OCI-LY7 (cell line): ENCODE results near the gene ZNF594. TPM values are rescaled to one million over a fixed set of nuclear protein-coding genes. Genes with fewer than 3 reads are reported as not detected.
A peak's percentile ranks its signal among the peaks of the same experiment; 100 is the strongest.

ENCODE experiments used
- BruUV-seq: library from RNA; stranded (reverse); fragments of 400-500 nt; replicated peaks from 2 replicates; lab custom pipeline; 2021; lab: Mats Ljungman, UMichigan
- CTCF ChIA-PET: fragments of 300-600 bp; sonication (Branson Sonifier 250); formaldehyde crosslinking; loops from one replicate; lab custom pipeline; 2022; ENCODE audit warnings: antibody characterized with exemption; ENCODE audit not compliant: unreplicated experiment; lab: Charles Lee
- POLR2A ChIA-PET: fragments of 300-600 bp; sonication (Branson Sonifier 250); formaldehyde crosslinking; loops from one replicate; lab custom pipeline; 2022; ENCODE audit warnings: antibody characterized with exemption; lab: Charles Lee
- DNase-seq: peaks from one replicate; pipeline ENCODE4 v3.0.0-alpha.2; 2015; ENCODE audit warnings: low spot score
- H2AFZ ChIP-seq: fragments of 200-600 bp; sonication (generic), shearing (Covaris generic); 2 replicates; pipeline ENCODE4 v1.6.1; 2014; ENCODE audit warnings: mild to moderate bottlenecking, antibody characterized with exemption, low read length, moderate library complexity
- H3K27ac ChIP-seq: fragments of 200-600 bp; sonication (generic); 2 replicates; pipeline ENCODE4 v1.5.1; 2014; ENCODE audit warnings: mixed run types, low read depth, mild to moderate bottlenecking, moderate library complexity, low read length, inconsistent platforms; ENCODE audit not compliant: poor library complexity, severe bottlenecking
- H3K36me3 ChIP-seq: fragments of 200-600 bp; sonication (generic); 2 replicates; pipeline ENCODE4 v1.6.1; 2014; ENCODE audit warnings: mild to moderate bottlenecking, antibody characterized with exemption, low read length, moderate library complexity, mixed read lengths; ENCODE audit not compliant: insufficient read depth
- H3K4me1 ChIP-seq: fragments of 200-600 bp; sonication (generic); 2 replicates; pipeline ENCODE4 v1.5.1; 2014; ENCODE audit warnings: mild to moderate bottlenecking, low read length; ENCODE audit not compliant: insufficient read depth, poor library complexity, severe bottlenecking
- H3K4me2 ChIP-seq: fragments of 200-600 bp; sonication (generic); 2 replicates; pipeline ENCODE4 v1.6.1; 2014; ENCODE audit warnings: mild to moderate bottlenecking, low read length
- H3K4me3 ChIP-seq: fragments of 200-600 bp; sonication (generic); 2 replicates; pipeline ENCODE4 v1.5.1; 2014; ENCODE audit warnings: mild to moderate bottlenecking, low read depth, low read length; ENCODE audit not compliant: poor library complexity, severe bottlenecking
- H3K79me2 ChIP-seq: fragments of 200-600 bp; sonication (generic); 2 replicates; pipeline ENCODE4 v1.6.1; 2016; ENCODE audit warnings: low read depth, mild to moderate bottlenecking, low read length, moderate library complexity, mixed read lengths; ENCODE audit not compliant: insufficient read depth
- H3K9me2 ChIP-seq: fragments of 200-600 bp; sonication (generic); 2 replicates; pipeline ENCODE4 v1.6.1; 2016; ENCODE audit warnings: mild to moderate bottlenecking, low read length, mixed read lengths; ENCODE audit not compliant: insufficient read depth
- H3K9me3 ChIP-seq: fragments of 200-600 bp; sonication (generic); 2 replicates; pipeline ENCODE4 v1.6.1; 2014; ENCODE audit warnings: mild to moderate bottlenecking, mixed run types, low read length, mixed read lengths
- H4K20me1 ChIP-seq: fragments of 200-600 bp; sonication (generic); 2 replicates; pipeline ENCODE4 v1.6.1; 2014; ENCODE audit warnings: mild to moderate bottlenecking, antibody characterized with exemption, low read length, moderate library complexity, mixed read lengths; ENCODE audit not compliant: insufficient read depth
- CTCF ChIP-seq: fragments of 200-600 bp; sonication (generic); conservative IDR thresholded peaks from 2 replicates; pipeline ENCODE4 v1.5.1; 2014; ENCODE audit warnings: mild to moderate bottlenecking, antibody characterized with exemption, low read length, moderate library complexity, mixed read lengths
- EZH2phosphoT487 ChIP-seq: fragments of 200-600 bp; sonication (generic); IDR thresholded peaks from 2 replicates; pipeline ENCODE4 v1.6.1; 2018; ENCODE audit warnings: low read depth, borderline replicate concordance, mild to moderate bottlenecking, mixed run types, antibody characterized with exemption, low read length, moderate library complexity, mixed read lengths
- intact Hi-C: fragments of 100-400 bp; cut with micrococcal nuclease; formaldehyde crosslinking; loops from one replicate; pipeline ENCODE4 v1.10.0; 2022; ENCODE audit not compliant: unreplicated experiment
- total RNA-seq, 2 experiments: library from RNA; depleted of rRNA in 1 of 2; stranded (reverse); fragments of >200 nt in 1 of 2; shearing (Covaris generic) in 1 of 2; gene quantifications; 2 replicates each; pipeline ENCODE4 v1.2.3, GENCODE V29; 2014 to 2022

The ZNF594 gene
- total RNA-seq, 2 experiments from 2014 or later, result 32.1 to 43.4 TPM

GRCh38 chr17:5210614-5211252, 19.1 kb upstream of the ZNF594 start:
- Histone ChIP-seq H3K27ac (peak overlapping the region; percentile 85), H3K9me2 (no peaks in the 10 kb centered on the region), H4K20me1 (no peaks in the 10 kb centered on the region), H3K36me3 (no peaks in the 10 kb centered on the region), H3K4me1 (peaks cover 47% of the 10 kb centered on the region), H3K79me2 (no peaks in the 10 kb centered on the region), H3K4me3 (peak overlapping the region; percentile 40), H3K9me3 (no peaks in the 10 kb centered on the region), H3K4me2 (peak overlapping the region; percentile 69), H2AFZ (peak overlapping the region; percentile 93)
- peak; percentile 72 for DNase-seq
- intact Hi-C loops, result loop anchor here (1.0 kb wide), 2 partner anchors 10 to 11 kb away; no protein-coding TSS in a partner anchor
- ChIA-PET CTCF (interaction anchor here (0.8 kb wide), 1 partner anchor 258 kb away, joined by 3 read pairs; the partner anchor contains the start of gene DHX33), POLR2A (interaction anchor here (0.7 to 4.5 kb wide), 5 partner anchors 10 to 649 kb away, joined by 3 to 36 read pairs (median 5); no protein-coding TSS in a partner anchor)
- TF ChIP-seq EZH2phosphoT487 (no peak), CTCF (no peak)
- no TSS peak for BruUV-seq

- ChIA-PET CTCF (interaction anchor here (0.8 kb wide), 1 partner anchor 259 kb away, joined by 3 read pairs; the partner anchor contains the start of gene DHX33), POLR2A (interaction anchor here (1.1 to 4.5 kb wide), 3 partner anchors 9 to 15 kb away, joined by 5 to 36 read pairs (median 20); no protein-coding TSS in a partner anchor)
- Histone ChIP-seq H3K27ac (peak overlapping the region; percentile 85), H3K4me2 (peak overlapping the region; percentile 69), H3K9me3 (no peaks in the 10 kb centered on the region), H2AFZ (peak overlapping the region; percentile 93), H3K4me3 (peak overlapping the region; percentile 40), H4K20me1 (no peaks in the 10 kb centered on the region), H3K4me1 (peaks cover 47% of the 10 kb centered on the region), H3K36me3 (no peaks in the 10 kb centered on the region), H3K79me2 (no peaks in the 10 kb centered on the region), H3K9me2 (no peaks in the 10 kb centered on the region)
- no TSS peak for BruUV-seq
- TF ChIP-seq CTCF (no peak), EZH2phosphoT487 (no peak)
- DNase-seq, result no peak
- intact Hi-C loops, result no loop called here
Observed at GRCh38 chr17:5210091-5210490, 18.4 kb upstream of the ZNF594 start.

GRCh38 chr17:5209396-5209795, 17.7 kb upstream of the ZNF594 start:
- Histone ChIP-seq H3K36me3 (no peaks in the 10 kb centered on the region), H3K4me2 (0 out of 2 replicates have a peak overlapping the region, but pooled peaks have one; percentile 69), H3K9me2 (no peaks in the 10 kb centered on the region), H3K79me2 (no peaks in the 10 kb centered on the region), H4K20me1 (no peaks in the 10 kb centered on the region), H3K4me1 (peaks cover 47% of the 10 kb centered on the region), H3K9me3 (no peaks in the 10 kb centered on the region), H3K27ac (peak overlapping the region; percentile 85), H3K4me3 (no peak overlapping the region), H2AFZ (no peak overlapping the region)
- no peak for DNase-seq
- TF ChIP-seq CTCF, result no peak
- TF ChIP-seq EZH2phosphoT487, result no peak
- no TSS peak for BruUV-seq
- POLR2A ChIA-PET, result interaction anchor here (3.8 kb wide), 1 partner anchor 11 kb away, joined by 20 read pairs; no protein-coding TSS in a partner anchor
- CTCF ChIA-PET, result no interaction called here
- intact Hi-C loops, result no loop called here
